PFSK-1 (cell line): ENCODE results near the gene CHRNA7.

Source experiments
- POLR2AphosphoS5 ChIP-seq: IDR thresholded peaks from 2 replicates; pipeline ENCODE4 v1.6.1; 2012; ENCODE audit warnings: low read depth, mild to moderate bottlenecking, control low read depth, low read length, moderate library complexity
- TAF1 ChIP-seq: IDR thresholded peaks from 2 replicates; pipeline ENCODE4 v1.6.1; 2012; ENCODE audit warnings: low read length, control low read depth, borderline replicate concordance; ENCODE audit not compliant: insufficient read depth
- TF ChIP-seq, protein P1 (sequence below), 2 experiments: IDR thresholded peaks; 2 replicates each; pipeline versions ENCODE4 v1.6.1 to v1.8.0; 2011 to 2012; ENCODE audit warnings: low read depth in 2 of 2, low read length in 2 of 2, control low read depth in 1 of 2, inconsistent platforms in 1 of 2, mild to moderate bottlenecking in 1 of 2, moderate library complexity in 1 of 2; ENCODE audit not compliant: insufficient read depth in 1 of 2

DNA sequence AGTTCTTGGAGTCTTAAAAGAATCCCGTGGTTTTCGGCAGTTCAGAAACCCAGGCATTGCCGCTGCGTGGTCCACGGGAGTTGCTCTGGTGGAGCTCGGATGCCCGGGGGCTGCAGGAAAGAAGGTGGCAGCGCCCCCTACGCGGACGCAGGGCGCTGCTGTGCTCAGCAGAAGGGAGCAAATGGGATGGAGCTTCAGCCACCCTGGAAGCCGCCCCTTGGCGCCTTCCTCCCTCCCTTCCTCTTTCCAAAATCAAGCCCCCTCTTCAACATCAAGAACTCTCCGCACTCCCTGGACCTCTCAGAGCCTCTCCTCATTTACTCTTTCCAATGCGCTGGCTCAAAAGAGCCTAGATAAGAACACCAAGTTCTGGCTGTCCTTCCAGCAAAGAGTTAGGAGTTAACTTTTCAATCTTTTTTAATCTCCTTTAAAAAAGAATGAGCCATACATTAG, 880 bp upstream of the CHRNA7 start:
- no peak for TF ChIP-seq TAF1
- TF ChIP-seq POLR2AphosphoS5, result no peak
- TF ChIP-seq, protein P1, sequence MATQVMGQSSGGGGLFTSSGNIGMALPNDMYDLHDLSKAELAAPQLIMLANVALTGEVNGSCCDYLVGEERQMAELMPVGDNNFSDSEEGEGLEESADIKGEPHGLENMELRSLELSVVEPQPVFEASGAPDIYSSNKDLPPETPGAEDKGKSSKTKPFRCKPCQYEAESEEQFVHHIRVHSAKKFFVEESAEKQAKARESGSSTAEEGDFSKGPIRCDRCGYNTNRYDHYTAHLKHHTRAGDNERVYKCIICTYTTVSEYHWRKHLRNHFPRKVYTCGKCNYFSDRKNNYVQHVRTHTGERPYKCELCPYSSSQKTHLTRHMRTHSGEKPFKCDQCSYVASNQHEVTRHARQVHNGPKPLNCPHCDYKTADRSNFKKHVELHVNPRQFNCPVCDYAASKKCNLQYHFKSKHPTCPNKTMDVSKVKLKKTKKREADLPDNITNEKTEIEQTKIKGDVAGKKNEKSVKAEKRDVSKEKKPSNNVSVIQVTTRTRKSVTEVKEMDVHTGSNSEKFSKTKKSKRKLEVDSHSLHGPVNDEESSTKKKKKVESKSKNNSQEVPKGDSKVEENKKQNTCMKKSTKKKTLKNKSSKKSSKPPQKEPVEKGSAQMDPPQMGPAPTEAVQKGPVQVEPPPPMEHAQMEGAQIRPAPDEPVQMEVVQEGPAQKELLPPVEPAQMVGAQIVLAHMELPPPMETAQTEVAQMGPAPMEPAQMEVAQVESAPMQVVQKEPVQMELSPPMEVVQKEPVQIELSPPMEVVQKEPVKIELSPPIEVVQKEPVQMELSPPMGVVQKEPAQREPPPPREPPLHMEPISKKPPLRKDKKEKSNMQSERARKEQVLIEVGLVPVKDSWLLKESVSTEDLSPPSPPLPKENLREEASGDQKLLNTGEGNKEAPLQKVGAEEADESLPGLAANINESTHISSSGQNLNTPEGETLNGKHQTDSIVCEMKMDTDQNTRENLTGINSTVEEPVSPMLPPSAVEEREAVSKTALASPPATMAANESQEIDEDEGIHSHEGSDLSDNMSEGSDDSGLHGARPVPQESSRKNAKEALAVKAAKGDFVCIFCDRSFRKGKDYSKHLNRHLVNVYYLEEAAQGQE (IDR thresholded peaks at IDR 0.05; ENCODE audit: insufficient read depth in 1 of 2, low read depth in 2 of 2, low read length in 2 of 2), result no peak
